Nucleus accumbens (tissue), 56 donors: Measurements from ENCODE around the gene RESF1.
A peak's percentile ranks its signal among the peaks of the same experiment; 100 is the strongest.

Experiments
- DNase-seq, 56 donors: peaks; one replicate each; lab custom pipeline; 2025; lab: John Stamatoyannopoulos, UW

The RESF1 gene

GRCh38 chr12:31959701-31960391, 631 bp downstream of the RESF1 start:
- DNase-seq = peak in 52 of 56 donors; percentile 1 to 85 (median 69)

GRCh38 chr12:31961137-31961536, 1.9 kb downstream of the RESF1 start:
- no peak for DNase-seq

GRCh38 chr12:31962076-31962475, 2.9 kb downstream of the RESF1 start:
- DNase-seq = no peak

GRCh38 chr12:31964280-31964679, 5.1 kb downstream of the RESF1 start:
- DNase-seq = no peak

GRCh38 chr12:31965090-31965489, 5.9 kb downstream of the RESF1 start:
- no peak for DNase-seq

- no peak for DNase-seq
These were observed 7.5 kb downstream of the RESF1 start for GRCh38 chr12:31966558-31967205.

- DNase-seq = peak in 2 of 56 donors; percentile 4 to 6
These were observed 8.3 kb downstream of the RESF1 start for GRCh38 chr12:31967539-31967938.

GRCh38 chr12:31970199-31970598, 11.0 kb downstream of the RESF1 start:
- DNase-seq = no peak

- DNase-seq = no peak
These were observed 14.6 kb downstream of the RESF1 start for GRCh38 chr12:31973818-31974217.

- DNase-seq = no peak
These were observed 15.5 kb downstream of the RESF1 start for GRCh38 chr12:31974673-31975072.

- no peak for DNase-seq
These were observed 25.8 kb downstream of the RESF1 start for GRCh38 chr12:31984806-31985591.

GRCh38 chr12:31985832-31986231, 26.6 kb downstream of the RESF1 start:
- no peak for DNase-seq

GRCh38 chr12:31989571-31990362, 30.6 kb downstream of the RESF1 start:
- no peak for DNase-seq

- no peak for DNase-seq
These were observed 31.9 kb downstream of the RESF1 start for GRCh38 chr12:31991146-31991545.

GRCh38 chr12:31991815-31992214, 32.6 kb downstream of the RESF1 start:
- DNase-seq = no peak

GRCh38 chr12:31999692-32000091, 40.5 kb downstream of the RESF1 start:
- no peak for DNase-seq

- no peak for DNase-seq
These were observed 41.3 kb downstream of the RESF1 start for GRCh38 chr12:32000373-32001005.

- no peak for DNase-seq
These were observed 43.8 kb downstream of the RESF1 start for GRCh38 chr12:32002848-32003493.

- DNase-seq = no peak
These were observed 44.4 kb downstream of the RESF1 start for GRCh38 chr12:32003654-32004053.
